Stimulated activated naive CD4-positive, alpha-beta T cell treated with Interleukin-2 at 50 U/mL for 16 hours (primary cell): ENCODE results near the gene FBN1.

ENCODE experiments used
- DNase-seq: peaks from one replicate; lab custom pipeline; 2025; lab: John Stamatoyannopoulos, UW

Gene FBN1

DNA sequence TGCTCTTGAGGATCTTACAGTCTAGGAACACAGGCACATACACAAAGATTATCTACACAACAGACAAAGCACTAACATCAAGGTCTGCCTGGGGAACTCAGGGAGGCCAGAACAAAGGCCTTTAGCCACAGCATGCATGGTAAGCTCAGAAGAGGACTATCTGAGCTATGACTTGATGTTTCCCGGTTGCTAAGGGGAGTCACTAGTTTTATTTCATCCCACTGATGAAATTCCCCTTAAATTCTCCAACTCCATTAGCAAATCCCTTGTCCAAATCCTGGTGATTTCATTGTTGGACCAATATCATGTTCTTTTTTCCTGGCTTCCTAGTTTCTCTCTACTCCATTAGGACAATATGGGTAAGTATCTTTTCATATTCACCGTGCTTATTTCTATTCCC is 23.3 kb downstream of the FBN1 start:
- DNase-seq, result no peak

DNA sequence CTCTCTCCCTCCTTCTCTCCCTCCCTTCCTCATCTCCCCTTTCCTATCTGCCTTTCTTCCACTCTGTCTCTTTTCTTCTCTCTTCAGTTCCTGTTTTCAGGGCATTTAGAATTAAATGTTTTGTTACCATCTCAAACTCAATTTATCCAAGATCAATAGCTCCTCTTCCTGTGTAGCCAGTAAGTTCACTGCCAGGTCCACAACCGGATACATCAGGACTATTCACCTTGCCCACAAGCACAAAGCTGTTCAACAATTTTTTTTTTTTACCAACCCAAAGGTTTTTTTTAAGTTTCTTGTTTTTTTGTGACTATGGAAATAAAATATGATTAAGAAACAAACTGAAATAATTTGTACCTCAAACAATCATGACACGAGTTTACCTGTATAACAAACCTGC is 26.1 kb downstream of the FBN1 start:
- DNase-seq, result no peak

DNA sequence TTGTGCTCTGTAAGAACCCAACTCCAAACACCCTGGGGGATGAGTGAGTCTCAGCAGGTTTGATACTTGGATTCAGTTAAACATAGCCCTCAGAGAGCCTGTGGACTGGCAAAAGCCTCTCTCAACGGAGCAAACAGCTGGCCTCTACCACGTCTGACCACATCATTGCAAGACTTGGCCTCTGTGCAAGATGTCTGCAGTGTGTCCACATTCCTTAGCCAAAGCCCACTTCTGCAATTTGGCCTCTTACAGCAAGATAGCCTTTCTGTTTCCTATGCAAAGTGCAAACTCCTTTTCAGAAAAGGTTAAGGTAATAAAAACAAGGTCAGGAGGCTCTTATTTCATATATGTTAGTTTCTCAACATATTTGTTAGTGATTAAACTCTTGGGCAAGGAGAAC is 27.9 kb downstream of the FBN1 start:
- no peak for DNase-seq

DNA sequence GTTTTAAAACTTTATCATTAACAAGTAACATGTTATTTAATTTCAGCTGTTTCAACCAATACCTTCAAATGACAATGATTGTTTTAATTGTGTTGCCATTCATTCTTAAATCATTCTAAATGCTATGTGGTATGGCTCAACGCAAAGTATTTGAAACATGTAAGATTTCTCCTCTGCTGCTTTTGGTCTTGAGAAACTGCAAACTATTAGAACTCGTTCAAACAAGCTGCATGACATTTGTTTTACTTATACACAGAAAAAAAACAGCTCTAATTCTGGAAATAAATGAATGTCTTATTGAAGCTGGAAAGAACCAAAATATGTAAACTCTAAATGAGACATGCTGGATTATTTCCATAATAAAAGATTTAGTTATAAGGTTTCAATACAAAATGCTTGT is 29.3 kb downstream of the FBN1 start:
- no peak for DNase-seq

DNA sequence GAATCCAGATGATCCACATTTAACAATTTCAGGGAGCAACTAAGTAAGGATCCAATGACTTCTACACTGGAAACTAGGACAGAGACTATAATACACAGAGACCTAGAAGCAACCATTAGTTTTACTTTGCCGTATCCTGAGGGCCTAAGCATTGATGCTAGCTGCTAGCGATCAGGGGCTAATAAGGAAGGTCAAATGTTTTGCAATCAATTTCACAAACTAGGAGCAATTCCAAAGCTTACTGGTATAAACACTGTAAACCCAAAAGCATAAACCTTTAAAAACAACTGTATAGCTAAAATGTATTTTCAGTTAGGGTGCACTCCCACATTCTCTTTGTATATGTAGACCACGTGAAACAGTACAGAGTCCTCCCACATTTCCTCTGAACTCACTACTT is 31.5 kb downstream of the FBN1 start:
- no peak for DNase-seq

DNA sequence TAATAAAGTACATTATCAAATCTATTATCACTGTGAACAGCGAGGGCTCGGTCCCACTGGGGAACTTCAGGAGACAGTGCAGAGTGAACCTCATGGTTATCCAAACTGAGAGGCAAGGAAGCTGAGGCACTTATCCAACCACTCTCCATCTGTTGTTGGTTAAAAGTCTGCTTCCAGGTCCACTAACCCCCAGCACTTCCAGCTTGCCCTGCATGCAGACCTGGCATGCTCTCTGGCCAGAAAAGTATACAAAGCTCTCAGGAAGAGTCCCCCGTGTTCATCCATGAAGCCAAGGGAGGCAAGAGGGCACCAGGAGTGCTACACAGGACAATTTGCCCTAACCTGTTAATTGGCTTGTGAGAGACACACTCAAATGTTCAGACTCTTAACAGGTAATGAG is 36.0 kb downstream of the FBN1 start:
- no peak for DNase-seq

DNA sequence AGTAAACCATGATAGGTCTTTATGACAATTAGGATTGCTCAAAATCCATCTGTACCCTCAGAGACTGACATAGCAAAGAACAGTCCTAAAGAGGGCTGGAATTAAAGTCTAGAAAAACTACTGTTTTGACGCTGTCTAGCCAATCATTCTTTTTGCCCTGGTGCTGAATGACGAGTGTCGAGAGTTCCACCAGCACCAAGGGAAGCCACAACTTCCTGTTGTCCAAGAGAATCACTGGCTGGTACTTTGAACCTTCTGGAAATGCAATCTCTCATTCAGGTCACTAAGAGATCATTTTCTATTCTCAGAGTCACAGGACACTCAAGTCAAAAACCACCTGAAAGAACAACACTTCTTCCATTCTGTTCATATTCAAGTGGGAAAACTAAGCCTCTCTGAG is 37.7 kb downstream of the FBN1 start:
- no peak for DNase-seq

DNA sequence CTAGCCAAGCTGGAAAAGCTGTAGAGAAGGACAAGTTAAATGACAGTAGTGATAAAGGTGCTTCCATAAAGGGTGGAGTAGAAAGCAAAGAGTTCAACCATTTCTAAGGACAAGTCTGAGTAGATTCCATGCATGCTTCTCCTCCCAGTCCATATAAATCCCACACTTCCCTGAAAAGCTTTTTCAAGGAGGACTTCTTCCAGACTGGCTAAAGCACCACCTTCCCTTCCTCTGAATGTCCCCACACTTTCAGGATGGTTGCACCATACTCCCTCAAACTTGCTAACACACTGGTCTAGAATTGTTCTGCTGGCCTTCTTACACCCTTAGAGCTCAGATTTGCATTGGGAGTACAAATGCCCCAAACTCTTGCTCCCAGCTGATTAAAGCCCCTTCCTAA is 40.9 kb downstream of the FBN1 start:
- DNase-seq, result no peak

DNA sequence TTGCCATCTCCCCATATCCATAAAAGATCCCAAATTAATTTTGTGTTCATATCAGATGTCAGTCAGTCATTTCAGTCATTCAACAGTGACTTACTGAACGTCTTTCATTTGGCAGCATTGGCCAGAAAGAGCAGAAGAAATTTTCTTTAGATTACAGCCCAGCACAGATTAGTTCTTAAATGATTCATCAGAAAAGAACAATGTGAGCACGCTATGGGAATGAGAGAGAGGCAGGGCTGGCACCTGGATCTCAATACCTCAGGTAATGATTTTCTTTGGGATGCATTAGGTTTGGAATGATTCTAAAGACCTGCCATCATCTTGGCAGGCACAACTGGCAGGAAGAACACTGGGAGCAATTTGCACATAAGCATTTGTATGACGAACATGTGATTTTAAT is 41.6 kb downstream of the FBN1 start:
- no peak for DNase-seq

DNA sequence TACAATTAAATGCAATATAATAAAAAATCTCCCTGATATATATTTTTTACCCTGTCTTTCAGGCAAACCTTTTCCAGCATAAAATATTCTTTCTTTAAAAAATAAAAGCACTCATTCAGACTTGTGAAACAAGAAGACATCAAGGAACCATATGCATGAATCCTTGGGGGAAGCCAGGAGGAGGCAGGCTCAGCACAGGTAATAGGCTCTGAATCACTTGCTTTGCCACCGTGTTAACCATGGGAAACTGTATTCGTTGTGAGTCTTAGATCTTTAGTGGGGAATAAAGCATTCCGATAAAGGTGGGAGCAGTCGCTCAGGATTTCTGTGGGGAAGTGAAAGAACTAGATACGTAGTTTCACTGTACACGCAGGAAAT is 42.4 kb downstream of the FBN1 start:
- DNase-seq, result no peak

DNA sequence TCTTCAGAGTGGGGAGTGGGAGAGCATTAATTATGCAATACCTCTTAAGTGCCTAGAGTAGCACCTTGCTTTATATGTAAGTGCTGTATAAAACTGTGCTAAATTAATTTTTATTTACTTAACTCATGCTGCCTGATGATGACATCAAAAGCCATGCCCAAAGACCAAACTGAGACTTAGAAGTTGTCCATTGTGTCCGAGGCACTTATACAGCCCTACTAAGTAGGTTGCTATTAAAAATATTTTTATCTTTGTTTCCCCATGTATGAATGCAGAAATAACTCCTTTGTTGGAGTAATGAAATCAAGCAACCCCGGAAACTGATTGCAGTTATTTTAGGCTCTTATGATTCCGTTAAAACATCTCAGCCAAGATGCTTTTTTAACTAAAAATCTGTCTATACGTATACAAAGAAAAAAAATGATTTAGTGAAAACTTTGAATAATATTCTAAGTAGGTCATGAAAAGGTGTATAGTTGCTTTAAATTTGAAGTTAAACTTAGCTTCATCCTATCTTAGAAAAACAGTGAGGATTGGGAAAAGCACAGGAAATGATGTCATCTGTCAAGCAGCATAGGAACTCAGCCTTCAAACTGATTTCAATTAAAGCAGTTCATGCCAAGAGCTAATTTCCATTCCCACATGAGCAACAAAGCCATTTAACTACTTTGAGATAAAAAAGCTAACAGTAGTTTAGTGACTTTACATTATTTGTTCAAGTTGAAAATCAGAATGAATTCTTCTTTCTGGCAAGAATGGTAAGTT is 43.0 kb downstream of the FBN1 start:
- no peak for DNase-seq

DNA sequence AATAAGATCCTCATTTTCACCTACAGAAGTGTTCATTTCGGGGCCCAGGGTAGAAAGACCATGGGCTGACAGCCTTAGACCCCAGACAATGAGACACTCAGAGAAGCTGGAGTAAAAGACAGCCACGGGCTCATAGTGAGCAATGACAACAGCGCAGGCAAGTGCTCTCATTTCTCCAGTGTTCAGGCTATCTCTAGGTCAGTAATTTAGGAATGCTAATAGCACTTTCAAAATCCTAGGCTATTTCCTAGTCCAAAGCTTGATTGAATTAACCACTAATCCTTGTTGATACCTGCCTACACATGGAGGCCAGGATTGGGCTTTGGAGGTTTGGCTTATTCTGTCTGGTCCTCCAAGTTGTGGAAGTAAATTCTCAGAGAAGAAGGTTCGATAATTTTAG is 44.4 kb downstream of the FBN1 start:
- no peak for DNase-seq

DNA sequence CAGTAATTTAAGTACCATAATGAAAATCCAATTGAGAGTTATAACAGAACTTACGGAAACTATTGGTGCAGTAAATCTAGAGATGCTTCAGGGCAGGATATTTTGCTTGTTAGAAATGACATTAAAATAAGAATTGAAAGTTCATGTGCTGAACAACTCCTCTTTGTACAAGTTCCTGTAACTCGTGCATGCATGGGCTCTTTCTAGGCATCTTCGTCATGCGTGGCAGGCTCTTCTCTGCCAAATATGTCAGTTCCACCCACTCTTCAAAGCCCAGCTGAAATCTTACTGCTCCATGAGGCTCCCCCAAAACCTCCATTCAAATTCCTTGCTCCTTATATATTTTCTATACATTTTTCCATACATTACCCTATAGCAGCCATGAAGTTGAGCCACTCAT is 48.7 kb downstream of the FBN1 start:
- no peak for DNase-seq

DNA sequence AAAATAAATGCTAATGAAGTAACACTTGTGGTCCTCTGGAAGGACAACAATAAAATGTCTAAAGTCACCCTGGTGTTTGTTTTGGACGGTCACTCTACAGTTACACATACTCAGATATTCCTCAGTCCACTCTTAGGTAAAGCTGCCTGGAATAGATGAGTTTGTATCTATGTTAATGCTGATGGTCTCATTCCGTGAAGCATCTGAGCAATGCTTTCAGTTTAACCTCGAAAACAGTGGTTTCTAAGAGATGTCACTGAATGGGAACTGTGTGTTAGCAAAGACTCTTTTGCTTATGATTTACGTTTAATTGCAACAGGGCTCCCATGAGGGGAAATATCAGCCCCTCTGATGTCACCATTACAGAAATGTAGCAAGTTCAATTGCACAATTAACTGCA is 49.1 kb downstream of the FBN1 start:
- DNase-seq, result no peak

DNA sequence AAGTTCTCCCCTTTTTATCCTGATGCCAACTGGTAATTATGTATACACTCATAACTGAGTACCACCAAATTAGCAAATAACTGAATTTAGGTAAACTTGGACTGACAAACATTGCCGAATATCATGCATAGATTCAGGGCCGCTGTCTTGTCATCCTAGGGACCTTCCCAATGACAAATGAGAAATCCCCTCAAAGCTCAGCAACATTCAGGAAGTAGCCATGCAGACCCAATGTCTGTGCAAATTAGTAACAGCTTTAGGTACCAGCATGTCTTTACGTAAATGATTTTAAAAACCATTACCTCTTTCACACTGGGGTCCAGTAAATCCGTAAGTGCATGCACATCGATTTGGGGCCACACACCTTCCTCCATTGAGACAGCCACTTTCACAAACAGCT is 49.5 kb downstream of the FBN1 start:
- no peak for DNase-seq

DNA sequence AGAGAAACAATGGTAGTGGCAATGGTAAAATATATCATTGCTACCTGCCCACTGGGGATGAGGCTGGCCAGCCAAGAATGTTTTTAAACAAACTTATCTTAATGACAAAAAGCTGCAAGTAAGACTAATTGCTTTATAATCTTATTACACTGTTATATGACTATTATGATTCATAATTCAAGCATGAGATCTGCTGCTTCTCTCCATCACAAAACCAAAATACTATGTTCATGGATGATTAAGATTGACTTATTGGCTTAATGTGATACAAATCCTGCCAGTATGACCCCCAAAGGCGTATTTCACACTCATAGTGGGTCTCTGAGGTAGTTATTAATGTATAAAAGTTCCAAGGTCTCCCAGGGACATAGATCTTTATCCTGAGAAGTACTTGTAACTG is 52.6 kb downstream of the FBN1 start:
- DNase-seq, result no peak

DNA sequence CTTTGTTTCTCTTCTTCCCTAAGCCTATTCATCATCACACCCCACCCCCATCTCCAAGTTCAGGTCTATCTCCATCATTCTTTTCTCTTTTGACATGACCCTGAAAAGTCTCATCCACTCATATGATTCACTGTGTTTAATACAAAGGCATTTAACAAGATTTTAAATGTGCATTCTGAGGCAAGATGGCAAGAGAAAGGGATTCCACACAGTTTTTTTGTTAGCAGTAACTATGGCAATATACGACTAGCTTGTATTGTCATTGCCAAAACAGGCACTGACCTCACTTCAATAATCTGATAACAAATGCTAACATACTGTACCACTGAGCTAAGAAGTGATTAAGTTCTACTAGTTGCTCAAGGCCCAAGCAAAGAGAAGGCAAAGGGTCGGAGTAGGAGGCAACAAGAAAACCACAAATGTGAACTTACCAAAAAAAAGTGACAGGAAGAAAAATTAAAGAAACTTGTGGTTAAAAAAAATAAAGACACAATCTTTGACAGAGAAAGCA is 53.2 kb downstream of the FBN1 start:
- no peak for DNase-seq

DNA sequence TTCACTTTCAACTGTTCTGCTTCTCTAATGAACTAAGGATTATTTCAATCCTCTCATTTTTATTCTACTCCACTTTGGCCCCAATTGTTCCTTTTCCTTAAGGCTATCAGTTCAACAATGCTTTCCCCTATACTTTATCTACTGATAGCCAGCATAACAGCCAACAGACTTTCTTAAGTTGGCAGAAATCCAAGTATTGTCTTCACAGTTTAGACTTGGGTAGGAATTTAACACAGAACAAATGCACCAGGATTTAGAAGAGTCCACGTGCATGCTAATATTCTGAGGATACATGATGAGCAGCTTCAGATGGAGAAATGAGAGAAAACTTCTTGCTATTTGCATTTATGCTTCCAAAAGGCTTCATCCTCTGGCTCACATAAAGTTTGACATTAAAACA is 54.8 kb downstream of the FBN1 start:
- DNase-seq, result no peak

DNA sequence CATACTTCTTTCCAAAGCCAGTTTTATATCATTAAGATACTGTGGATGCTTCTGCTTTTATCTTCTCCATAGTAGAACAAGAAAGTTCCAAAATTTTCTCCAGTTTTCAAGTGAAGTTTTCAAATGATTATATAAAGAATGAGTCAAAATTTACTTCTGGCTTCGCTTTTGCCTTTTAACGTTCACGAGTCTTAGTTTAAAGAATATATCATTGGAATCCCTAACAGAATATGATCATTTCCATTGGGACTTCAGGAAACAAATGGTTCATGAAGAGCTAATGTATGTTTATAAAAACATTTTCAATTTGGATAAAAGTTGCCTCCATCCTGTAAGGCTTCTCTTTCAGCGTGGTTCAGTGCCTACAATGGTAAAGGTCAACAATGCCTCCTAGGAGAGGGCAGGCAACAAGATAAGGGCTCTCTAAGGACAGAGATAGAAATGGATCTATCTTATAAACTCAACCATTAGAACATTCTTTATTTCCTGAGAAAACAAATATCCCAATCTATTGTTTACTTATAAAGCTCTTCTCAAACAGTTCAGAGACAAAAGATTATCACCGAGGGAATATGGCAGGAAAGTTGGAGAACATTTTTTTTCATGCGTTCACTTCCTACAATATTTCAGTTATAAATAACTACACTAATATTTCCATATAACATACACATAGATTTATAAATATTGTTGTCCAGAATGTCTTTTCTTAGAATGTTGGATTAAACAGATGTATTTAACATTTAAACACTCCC is 60.5 kb downstream of the FBN1 start:
- no peak for DNase-seq

DNA sequence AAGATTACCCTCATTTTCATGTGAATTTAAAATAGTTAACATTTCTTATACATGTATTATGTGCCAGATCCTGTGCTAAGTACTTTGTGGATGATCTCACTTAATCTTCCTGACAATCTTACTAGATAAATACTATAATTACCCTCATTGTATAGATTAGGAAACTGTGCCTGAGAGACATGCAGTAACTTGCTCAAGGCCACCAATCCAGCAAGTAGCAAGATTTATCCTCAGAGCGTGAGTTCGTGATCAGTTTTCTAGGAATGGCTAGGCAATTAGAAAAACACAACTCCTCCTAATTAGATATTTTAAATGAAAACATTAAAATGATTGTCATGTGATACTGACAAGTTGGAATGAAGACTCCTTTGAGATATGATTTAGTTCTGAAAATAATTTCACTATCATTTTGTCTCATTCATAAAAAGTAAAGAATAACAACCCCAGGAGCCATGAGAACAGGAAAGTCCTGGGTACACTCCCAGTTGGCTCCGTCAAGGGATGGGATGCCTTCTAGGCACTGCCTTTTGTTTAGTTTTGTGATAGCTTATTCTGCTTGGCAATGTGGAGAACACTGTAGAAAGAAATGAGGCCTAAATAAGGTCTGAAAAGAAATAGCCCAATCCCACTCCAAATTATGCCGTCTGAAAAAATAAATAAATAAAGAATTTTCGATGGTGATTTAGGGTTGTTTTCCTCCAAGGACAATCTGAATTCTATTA is 61.3 kb downstream of the FBN1 start:
- no peak for DNase-seq

DNA sequence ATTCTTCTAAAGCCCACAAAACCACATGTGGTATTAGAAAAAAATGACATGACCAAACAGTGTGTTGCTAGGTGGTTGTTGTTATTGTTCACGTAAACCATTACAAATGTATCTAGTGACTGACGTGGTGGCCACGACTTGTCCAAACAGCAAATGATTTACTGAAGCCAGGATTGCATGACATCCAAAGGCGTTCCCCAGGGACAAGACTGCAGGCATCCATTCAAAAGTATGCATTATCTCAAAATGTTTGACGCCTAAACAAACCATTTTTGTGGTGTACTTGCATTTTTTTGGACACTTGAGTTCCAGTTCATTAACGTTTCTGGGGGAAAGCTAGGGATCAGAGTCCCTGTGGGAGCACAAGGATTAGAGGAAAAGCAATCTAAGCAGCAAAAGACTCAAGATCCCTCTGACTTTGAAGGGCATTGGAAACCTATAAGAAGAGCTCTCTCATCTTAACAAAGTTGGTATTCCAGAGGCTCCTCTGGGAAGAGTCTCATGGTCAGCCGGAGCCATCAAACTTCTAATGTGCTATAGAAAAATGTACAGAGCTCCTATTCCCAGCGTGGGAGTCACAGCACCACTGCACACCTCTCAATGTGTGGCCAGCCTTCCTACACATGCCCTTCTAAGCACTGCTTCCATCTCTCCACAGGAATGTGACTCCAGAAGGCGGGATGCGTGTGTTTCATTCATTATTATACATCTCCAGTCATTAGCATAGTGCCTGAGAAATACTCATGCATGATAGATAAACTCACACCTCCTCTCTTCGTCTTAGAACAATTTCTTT is 62.9 kb downstream of the FBN1 start:
- DNase-seq, result no peak

DNA sequence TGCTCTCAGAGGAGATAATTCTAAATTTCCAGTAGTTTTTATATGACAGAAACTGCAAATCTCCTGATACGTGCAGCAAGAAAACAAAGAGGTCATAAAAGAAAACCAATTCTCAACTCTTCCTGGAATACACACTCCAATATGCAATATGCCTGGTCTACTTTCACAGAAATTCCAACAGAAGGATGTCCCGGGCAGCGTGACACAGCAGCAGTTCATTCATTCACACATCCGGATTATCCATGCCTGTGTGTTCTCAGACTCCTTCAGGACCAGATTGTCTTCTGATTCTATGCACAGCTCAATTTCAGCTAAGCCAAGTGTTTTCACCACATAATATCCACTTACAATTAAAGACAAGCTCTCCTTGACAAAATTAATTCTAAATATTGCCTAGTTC is 64.3 kb downstream of the FBN1 start:
- DNase-seq, result no peak
